HG03103 (cell line): ENCODE data around the gene PDK1.
"Not testable (repeated sequence)": the region's sequence is repeated elsewhere in the genome, so short reads cannot be mapped to it uniquely, and the experiment has no call there.

ENCODE experiments used
- ATAC-seq: cut with Tn5 transposase; IDR thresholded peaks from one replicate; pipeline ENCODE4 v1.9.1; 2021; ENCODE audit warnings: low read depth; ENCODE audit not compliant: unreplicated experiment

The PDK1 gene

GRCh38 chr2:172551271-172551670 lies 4.6 kb upstream of the PDK1 start:
- no peak for ATAC-seq

- no peak for ATAC-seq
Measured at GRCh38 chr2:172552547-172553291, 3.2 kb upstream of the PDK1 start.

GRCh38 chr2:172554352-172555271 lies 1.3 kb upstream of the PDK1 start:
- ATAC-seq: no peak

DNA sequence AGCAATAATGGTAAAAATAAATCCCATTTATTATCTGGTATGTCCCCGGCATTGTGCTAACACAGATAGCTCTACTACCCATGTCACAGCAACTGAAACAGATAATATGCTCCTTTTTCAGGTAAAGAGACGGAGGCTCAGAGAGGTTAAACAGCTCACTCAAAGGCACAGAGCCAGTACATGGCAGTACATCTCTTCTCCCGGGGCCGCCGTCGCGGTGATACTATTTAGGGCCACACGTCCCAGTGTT lies 693 bp upstream of the PDK1 start:
- peak; percentile 3 for ATAC-seq

GRCh38 chr2:172556284-172557033 lies 569 bp downstream of the PDK1 start:
- peak; percentile 53 for ATAC-seq

DNA sequence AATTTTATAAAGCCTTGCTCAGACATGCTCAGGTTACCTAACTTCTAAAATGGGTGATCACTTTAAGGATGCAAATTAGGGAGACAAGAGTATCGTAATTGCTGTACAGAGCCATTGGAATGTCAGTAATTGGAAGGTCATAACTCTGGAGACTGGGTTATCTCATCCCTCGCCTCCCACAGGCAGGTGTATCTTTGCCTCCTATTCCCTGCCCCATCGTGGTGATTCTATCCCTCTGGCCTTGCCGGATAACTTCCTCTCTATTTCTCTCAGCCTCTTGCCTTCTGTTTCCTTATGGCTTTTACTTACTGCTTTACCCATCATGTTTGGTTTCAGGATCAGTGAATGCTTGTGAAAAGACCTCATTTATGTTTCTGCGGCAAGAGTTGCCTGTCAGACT lies 2.5 kb downstream of the PDK1 start:
- ATAC-seq: no peak

DNA sequence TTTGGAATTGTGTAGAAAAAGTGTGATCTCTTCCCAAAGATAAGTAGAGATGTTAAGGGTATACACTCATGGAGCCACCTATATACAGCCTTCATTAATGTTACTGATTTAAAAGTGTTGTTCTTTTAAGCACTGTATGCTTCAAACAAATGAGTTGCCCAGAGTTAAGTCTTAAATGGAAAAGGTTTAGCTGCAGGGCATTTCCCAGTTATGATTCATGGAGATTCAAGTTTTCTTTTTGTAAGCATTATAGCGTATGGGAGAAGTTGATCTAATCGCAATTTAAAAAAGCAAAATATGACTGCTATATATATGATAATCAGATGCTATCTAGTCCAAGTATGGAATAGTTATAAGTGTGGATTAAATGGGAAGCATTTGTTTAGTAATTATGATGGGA lies 4.8 kb downstream of the PDK1 start:
- no peak for ATAC-seq

DNA sequence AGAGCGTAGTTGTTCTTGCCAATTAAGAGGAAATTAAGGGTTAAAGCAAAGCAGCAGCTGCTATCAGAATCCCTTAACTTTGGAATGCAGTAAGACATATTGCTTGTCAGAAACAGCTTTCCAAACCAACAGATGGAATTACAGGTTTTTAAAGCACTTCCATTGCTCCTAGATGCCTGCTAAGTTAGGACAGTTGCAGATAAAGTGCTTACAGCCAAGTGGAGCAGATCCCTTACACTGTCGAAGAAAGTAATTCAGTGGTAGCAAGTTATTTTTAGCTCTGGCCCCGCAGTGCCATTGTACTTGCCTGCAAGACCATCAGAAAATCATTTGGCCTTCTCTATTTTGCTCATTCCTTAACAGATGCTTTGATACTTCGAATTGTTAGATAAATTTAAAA lies 5.4 kb downstream of the PDK1 start:
- ATAC-seq: no peak

DNA sequence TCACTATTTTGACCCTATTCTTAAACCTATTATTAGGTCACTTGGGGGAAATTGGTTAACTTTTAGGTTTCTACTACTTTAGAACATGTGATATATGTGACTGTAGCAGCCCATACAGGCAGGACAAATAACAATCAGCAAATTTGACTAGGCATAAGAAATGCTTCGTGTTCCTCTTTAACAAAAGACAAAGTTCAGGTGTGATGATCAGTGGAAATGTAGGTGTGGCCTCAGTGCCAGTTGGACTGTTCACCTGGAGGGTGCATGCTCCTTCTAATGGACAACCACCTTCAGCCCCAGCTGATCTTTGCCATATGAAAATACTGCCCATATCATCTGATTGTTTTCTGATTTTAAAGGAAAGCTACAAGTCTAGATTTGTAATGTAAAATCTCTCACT lies 6.4 kb downstream of the PDK1 start:
- ATAC-seq: no peak

DNA sequence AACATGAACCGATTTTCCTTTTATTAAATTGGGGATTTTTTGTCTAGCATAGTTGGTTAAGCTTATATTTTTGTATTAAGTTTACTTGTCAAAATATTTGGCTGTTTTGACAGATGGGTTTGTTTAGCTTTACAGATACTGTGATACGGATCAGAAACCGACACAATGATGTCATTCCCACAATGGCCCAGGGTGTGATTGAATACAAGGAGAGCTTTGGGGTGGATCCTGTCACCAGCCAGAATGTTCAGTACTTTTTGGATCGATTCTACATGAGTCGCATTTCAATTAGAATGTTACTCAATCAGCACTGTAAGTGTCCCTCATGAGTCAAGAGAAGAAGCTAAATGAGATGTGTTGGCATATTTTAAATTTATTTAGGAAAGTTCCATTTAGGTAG lies 8.5 kb downstream of the PDK1 start:
- ATAC-seq: no peak

- no peak for ATAC-seq
Measured at GRCh38 chr2:172571245-172571644, 15.4 kb downstream of the PDK1 start.

DNA sequence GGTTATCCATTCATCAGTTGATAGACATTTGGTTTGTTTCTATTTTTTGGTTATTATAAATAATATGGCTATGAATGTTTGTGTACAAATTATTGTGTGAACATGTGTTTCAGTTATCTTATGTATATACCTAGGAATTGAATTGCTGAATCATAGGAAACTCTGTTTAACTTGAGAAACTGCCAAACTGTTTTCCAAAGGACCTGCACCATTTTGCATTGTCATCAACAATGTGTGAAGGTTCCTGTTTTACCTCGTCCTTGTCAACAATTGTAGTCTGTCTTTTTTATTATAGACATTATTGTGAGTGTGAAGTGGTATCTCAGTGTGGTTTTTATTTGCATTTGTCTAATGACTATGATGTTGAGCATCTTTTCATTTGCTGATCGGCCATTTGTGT lies 17.1 kb downstream of the PDK1 start:
- no peak for ATAC-seq

DNA sequence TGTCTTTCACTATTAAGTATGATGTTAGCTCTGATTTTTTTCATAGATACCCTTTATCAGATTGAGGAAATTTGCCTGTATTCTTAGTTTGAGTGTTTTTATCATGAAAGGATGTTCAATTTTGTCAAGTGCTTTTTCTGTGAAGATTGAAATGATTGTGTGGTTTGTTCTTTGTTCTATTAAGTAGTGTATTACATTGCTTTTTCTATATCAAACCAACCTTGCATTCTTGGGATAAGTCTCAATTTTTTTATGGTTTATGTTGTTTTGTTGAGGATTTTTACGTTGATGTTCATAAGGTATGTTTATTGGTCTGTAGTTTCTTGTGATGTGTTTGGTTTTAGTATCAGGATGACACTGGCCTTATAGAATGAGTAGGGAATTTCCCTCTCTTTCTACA lies 19.1 kb downstream of the PDK1 start:
- ATAC-seq: no peak

DNA sequence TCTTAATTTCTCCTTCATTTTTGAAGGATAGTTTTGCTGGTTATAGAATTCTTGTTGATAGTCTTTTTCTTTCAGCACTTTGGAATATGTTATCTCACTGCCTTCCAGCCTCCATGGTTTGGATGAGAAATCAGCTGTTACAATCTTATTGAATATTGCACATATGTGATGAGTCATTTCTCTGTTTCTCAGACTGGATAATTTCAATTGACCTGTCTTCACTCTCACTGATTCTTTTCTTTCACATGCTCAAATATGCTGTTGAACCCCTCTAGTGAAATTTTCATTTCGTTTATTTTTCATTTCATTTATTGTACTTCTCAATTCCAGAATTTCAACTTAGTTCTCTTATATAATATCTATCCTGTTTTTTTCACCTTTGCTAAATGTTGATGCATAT lies 22.2 kb downstream of the PDK1 start:
- no peak for ATAC-seq

DNA sequence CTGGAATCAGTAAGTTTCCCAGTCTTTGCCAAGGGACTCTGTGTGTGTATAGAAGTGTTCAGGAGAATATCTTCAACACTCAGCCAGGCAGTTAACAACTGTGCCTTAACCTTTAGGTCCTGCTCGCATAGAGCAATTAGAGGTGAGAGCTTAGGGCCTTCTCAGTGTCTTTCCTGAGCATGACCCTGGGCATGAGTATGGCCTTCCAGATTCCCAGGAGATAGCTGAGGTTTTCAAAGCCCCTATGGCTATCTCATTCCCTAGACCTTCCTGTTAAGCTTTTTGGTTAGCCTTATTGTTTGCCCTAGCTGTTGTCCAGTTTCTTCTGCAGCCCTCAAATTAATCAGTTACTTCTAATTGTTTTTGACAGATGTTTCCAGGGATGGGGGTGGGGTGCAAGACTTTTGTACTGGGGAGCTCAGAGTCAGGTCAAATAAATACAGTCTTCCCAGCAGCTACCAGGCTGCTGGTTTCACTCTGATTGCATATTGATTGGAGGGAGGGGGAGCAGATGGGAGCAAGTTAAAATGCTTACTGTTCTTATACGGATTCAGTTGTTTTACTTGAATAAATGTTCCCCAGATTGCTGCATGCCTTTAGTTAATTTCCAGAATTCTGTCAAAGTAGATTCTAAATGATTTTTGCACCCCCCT lies 23.1 kb downstream of the PDK1 start:
- ATAC-seq: no peak

DNA sequence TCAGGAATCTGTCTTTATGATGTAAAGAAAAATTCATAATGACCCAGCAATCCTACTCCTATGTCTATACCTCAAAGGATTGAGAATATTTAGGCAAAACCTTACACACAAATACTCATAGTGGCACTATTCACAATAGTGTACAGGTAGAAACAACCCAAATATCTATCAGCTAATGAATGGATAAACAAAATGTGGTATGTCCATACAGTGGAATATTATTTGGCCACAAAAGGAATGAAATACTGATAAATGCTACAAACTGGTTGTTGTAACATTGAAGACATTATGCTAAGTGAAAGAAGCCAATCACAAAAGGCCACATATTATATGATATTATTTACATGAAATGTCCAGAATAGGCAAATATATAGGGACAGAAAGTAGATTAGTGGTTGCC lies 24.7 kb downstream of the PDK1 start:
- no peak for ATAC-seq

- ATAC-seq: no peak
Measured at GRCh38 chr2:172582656-172583055, 26.8 kb downstream of the PDK1 start.

- ATAC-seq: no peak
Measured at GRCh38 chr2:172586245-172586891, 30.5 kb downstream of the PDK1 start.

GRCh38 chr2:172587231-172587630 lies 31.3 kb downstream of the PDK1 start:
- not testable (repeated sequence) for ATAC-seq

DNA sequence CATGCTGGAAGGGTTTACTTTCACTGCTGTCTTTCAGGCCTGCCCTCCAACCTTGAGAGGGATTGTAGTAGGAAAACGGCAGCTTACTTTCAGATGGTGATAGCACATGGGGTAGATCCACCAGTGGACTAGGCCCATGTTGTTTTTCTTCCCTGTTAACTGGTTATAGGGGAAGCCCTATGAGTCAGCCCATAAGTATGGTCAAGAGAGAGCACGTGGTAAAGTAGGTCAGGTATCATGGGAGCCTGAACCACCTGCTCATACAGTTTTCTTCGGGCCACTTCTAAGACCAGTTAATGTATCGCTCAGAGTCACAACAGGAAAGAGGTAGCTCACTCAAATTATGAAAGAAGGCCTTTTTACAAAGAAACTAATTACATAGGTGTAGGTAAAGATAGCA lies 33.0 kb downstream of the PDK1 start:
- ATAC-seq: no peak
